ENCODE results near the gene PRSS27. TPM values are rescaled to one million over a fixed set of nuclear protein-coding genes. Genes with fewer than 3 reads are reported as not detected.

The PRSS27 gene
- total RNA-seq, 1 donor from 2014 or later, result 5.5 TPM

GRCh38 chr16:2737895-2738418, 17.9 kb upstream of the PRSS27 start:
- Mint-ChIP-seq H3K9me3 (ENCODE audit: unreplicated experiment) (no peaks in the 10 kb centered on the region), H3K4me3 (ENCODE audit: unreplicated experiment) (no peak overlapping the region), H3K4me1 (ENCODE audit: unreplicated experiment) (no peaks in the 10 kb centered on the region), H3K27ac (ENCODE audit: unreplicated experiment) (no peak overlapping the region), H3K36me3 (ENCODE audit: unreplicated experiment) (no peaks in the 10 kb centered on the region), H3K27me3 (ENCODE audit: unreplicated experiment) (no peaks in the 10 kb centered on the region)
- no peak for DNase-seq (ENCODE audit: extremely low spot score, unreplicated experiment)
- no peak for TF ChIP-seq CTCF (IDR thresholded peaks at IDR 0.05)

GRCh38 chr16:2737238-2737605, 17.2 kb upstream of the PRSS27 start:
- Mint-ChIP-seq H3K4me3 (ENCODE audit: unreplicated experiment) (no peak overlapping the region), H3K9me3 (ENCODE audit: unreplicated experiment) (no peaks in the 10 kb centered on the region), H3K4me1 (ENCODE audit: unreplicated experiment) (no peaks in the 10 kb centered on the region), H3K27ac (ENCODE audit: unreplicated experiment) (no peak overlapping the region), H3K27me3 (ENCODE audit: unreplicated experiment) (peaks cover 4% of the 10 kb centered on the region), H3K36me3 (ENCODE audit: unreplicated experiment) (no peaks in the 10 kb centered on the region)
- TF ChIP-seq CTCF (IDR thresholded peaks at IDR 0.05), result no peak
- no peak for DNase-seq (ENCODE audit: extremely low spot score, unreplicated experiment)

GRCh38 chr16:2736476-2737237, 16.6 kb upstream of the PRSS27 start:
- no peak for DNase-seq (ENCODE audit: extremely low spot score, unreplicated experiment)
- H3K9me3 Mint-ChIP-seq (ENCODE audit: unreplicated experiment), result no peaks in the 10 kb centered on the region
- H3K4me3 Mint-ChIP-seq (ENCODE audit: unreplicated experiment), result no peak overlapping the region
- H3K4me1 Mint-ChIP-seq (ENCODE audit: unreplicated experiment), result no peaks in the 10 kb centered on the region
- TF ChIP-seq CTCF (IDR thresholded peaks at IDR 0.05), result no peak
- H3K27ac Mint-ChIP-seq (ENCODE audit: unreplicated experiment), result no peak overlapping the region
- peaks cover 6% of the 10 kb centered on the region for H3K27me3 Mint-ChIP-seq (ENCODE audit: unreplicated experiment)
- no peaks in the 10 kb centered on the region for H3K36me3 Mint-ChIP-seq (ENCODE audit: unreplicated experiment)

GRCh38 chr16:2734844-2735515, 15.0 kb upstream of the PRSS27 start:
- Mint-ChIP-seq H3K4me3 (ENCODE audit: unreplicated experiment) (no peak overlapping the region), H3K27ac (ENCODE audit: unreplicated experiment) (no peak overlapping the region)

More at GRCh38 chr16:2734844-2735515, 15.0 kb upstream of the PRSS27 start:
- DNase-seq (ENCODE audit: extremely low spot score, unreplicated experiment), result no peak
- Mint-ChIP-seq H3K36me3 (ENCODE audit: unreplicated experiment) (no peaks in the 10 kb centered on the region), H3K27me3 (ENCODE audit: unreplicated experiment) (peaks cover 8% of the 10 kb centered on the region), H3K9me3 (ENCODE audit: unreplicated experiment) (no peaks in the 10 kb centered on the region), H3K4me1 (ENCODE audit: unreplicated experiment) (no peaks in the 10 kb centered on the region)
- TF ChIP-seq CTCF (IDR thresholded peaks at IDR 0.05), result no peak

Measured in osteocyte (in vitro differentiated cells).